HG02840 (cell line): ENCODE measurements around the gene MBOAT2.

Experiments
- ATAC-seq: cut with Tn5 transposase; IDR thresholded peaks from one replicate; pipeline ENCODE4 v1.9.1; 2021; ENCODE audit warnings: mild to moderate bottlenecking, moderate library complexity, moderate number of reproducible peaks; ENCODE audit not compliant: unreplicated experiment, low FRiP score

The MBOAT2 gene

DNA sequence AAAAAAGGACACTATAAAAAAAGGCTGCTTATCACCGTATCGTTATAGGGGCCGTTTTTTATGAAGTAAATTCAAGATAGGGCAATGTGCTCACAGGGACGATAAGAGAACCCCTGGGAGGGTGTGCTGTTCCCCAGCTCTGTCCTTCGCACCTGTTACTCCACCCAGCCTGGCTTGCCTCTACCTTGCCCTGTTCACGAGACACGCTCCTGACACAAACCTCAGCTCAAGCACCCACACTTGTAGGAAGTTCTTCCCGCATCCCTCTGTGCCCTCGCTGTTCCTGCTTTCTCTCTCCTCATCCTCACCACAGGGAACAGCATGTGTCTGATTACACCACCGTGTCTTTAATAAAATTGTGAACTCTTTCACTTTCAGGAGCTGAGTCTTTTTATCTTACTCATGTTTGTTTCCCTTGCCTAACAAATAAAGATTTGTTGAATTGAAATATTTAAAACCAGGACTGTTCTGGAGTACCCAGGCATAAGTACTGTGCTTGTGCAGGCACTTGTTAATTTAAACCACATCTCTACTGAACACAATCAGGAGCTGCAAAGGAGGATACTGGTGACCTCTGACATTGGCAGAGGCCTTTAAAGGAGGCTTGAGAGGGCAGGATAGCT lies 140.0 kb downstream of the MBOAT2 start:
- no peak for ATAC-seq

GRCh38 chr2:8862230-8862629 lies 141.3 kb downstream of the MBOAT2 start:
- ATAC-seq: no peak

- no peak for ATAC-seq
Measured at GRCh38 chr2:8861797-8862196, 141.7 kb downstream of the MBOAT2 start.

GRCh38 chr2:8860239-8860638 lies 143.2 kb downstream of the MBOAT2 start:
- ATAC-seq: no peak

DNA sequence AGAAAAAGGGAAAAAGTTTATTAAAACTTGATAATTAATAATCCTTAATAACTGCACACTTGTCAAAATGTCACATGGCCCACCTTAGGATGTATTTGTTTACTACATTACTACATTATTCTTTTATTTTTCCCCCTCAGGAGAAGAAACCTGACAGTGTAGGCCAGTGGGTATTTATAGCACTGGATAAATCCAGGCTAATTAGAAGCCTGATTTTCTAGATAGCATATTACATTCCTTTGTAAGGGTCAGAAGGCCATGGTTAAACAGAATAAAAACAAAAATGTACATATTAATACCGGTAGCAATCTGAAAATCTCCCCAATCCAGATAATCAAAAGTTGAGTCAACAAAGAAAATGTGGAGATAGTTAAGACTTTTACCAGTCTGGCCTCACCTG lies 144.6 kb downstream of the MBOAT2 start:
- ATAC-seq: no peak

GRCh38 chr2:8858264-8858663 lies 145.2 kb downstream of the MBOAT2 start:
- no peak for ATAC-seq

- no peak for ATAC-seq
Measured at GRCh38 chr2:8857709-8858108, 145.8 kb downstream of the MBOAT2 start.

DNA sequence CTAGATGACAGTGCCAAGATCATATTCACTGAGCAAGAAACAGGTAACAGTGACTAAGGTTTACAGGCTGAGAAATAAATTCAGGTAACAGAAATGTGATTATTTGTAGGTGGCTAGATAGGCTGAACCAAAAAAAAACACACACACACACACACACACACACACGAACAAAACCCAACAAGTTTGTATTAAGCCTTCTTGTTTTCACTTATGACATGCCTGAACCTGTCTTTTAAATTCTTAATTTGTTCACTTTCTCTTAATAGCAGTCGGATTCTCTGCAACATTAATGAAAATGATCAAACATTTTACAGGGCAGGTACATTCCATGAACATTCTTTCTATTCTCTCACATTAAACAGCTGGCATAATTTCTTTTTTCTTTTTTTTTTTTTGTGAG lies 147.3 kb downstream of the MBOAT2 start:
- no peak for ATAC-seq

GRCh38 chr2:8855010-8855409 lies 148.5 kb downstream of the MBOAT2 start:
- ATAC-seq: no peak

- ATAC-seq: no peak
Measured at GRCh38 chr2:8853426-8853825, 150.1 kb downstream of the MBOAT2 start.

GRCh38 chr2:8851811-8852560 lies 151.5 kb downstream of the MBOAT2 start:
- ATAC-seq: no peak

DNA sequence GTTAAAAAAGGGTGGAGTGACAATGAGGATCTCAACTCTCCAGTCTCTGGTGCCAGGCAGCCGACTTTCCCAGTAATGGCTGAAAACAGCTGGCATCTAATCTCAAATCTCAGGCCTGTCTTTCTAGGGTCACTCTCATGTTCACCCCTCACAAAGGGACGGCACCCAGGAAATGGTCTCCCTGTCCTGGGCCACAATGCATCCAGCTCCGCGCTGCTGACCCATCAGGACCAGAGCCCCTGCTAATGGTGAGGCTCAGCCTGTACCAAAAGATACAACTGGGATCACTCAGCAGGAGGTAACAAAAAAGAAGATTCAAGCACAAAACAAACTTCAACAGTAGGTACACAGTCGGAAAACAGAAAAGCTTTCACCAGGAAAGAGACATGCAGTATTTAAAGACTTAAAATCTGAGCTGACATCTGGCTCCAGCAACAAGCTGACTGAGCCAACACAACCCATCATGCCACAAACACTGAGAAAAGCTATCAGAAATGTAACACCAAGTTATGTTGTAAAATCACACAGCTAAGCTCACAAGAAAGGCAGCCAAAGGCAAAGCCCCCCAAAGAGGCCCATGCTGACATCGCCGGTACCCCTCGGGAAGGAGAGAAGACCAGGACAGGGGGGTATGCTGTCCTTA lies 152.5 kb downstream of the MBOAT2 start:
- no peak for ATAC-seq

- no peak for ATAC-seq
Measured at GRCh38 chr2:8849327-8849726, 154.2 kb downstream of the MBOAT2 start.

- no peak for ATAC-seq
Measured at GRCh38 chr2:8848328-8849100, 155.0 kb downstream of the MBOAT2 start.

DNA sequence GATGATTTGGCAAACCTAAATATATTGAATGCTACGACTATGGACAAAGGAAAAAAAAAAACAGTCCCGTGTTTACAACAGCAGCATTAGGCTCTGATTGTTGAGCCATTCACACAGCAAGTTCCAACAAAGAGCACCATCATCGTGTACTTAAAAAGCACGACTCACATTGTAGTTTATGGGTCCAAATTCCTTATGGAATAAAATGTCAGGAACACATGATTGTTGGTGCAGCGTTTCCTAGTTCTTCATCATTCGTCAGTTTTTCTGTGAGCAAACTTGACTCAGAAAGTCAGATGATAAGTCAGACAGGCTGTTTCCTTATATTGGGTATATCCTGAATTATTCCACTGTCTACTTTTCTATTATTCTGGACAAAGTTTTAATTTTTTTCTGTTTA lies 156.1 kb downstream of the MBOAT2 start:
- ATAC-seq: no peak

DNA sequence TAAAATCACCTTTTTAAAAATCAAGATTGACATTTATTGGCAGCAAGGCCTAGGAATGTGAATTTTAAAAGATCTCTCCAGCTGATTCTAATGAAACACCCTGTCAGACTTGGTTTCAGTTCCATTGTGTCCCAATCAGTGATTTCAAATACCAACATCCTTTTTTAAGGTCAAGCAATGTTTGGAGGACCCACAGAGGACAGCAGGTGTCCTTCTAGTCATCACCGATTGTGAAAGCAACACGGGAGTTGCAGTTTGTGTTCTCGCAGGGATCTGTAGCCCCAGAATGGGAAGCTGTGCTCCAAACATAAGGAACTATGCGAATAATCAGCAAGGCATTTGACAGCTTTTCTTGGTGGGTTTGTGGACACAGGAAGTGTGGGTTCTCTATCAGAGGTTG lies 161.6 kb downstream of the MBOAT2 start:
- no peak for ATAC-seq

GRCh38 chr2:8840475-8841091 lies 162.9 kb downstream of the MBOAT2 start:
- no peak for ATAC-seq

GRCh38 chr2:8839189-8839965 lies 164.1 kb downstream of the MBOAT2 start:
- ATAC-seq: no peak

- ATAC-seq: no peak
Measured at GRCh38 chr2:8837795-8838140, 165.7 kb downstream of the MBOAT2 start.
